Thoracic aorta (tissue), 2 donors: ENCODE results near the gene CCR5AS.

Experiments used
- ATAC-seq: fragments of 150-250 bp; one replicate; pipeline ENCODE4 v1.8.0; 2017; ENCODE audit warnings: low read depth; ENCODE audit not compliant: insufficient number of reproducible peaks, low FRiP score
- DNase-seq: peaks from one replicate; pipeline ENCODE4 v3.0.0-alpha.2; 2020; ENCODE audit warnings: low spot score
- H3K27ac ChIP-seq, 2 donors: fragments of 200-600 bp; sonication (generic); 1 replicate in 1 of 2; 2 replicates in 1 of 2; pipeline ENCODE4 v1.5.1; 2016; ENCODE audit warnings: mild to moderate bottlenecking in 2 of 2, moderate library complexity in 2 of 2
- H3K27me3 ChIP-seq: fragments of 200-600 bp; sonication (generic); replicated peaks from 2 replicates; pipeline ENCODE4 v1.6.0; 2016; ENCODE audit warnings: mild to moderate bottlenecking; ENCODE audit not compliant: insufficient read depth
- H3K36me3 ChIP-seq: fragments of 200-600 bp; sonication (generic); one replicate; pipeline ENCODE4 v1.5.1; 2016
- H3K4me1 ChIP-seq, 2 donors: fragments of 200-600 bp; sonication (generic); 1 replicate in 1 of 2; 2 replicates in 1 of 2; pipeline versions ENCODE4 v1.5.1 to v1.6.0; 2016; ENCODE audit warnings: low read depth in 2 of 2, mild to moderate bottlenecking in 1 of 2; ENCODE audit not compliant: control insufficient read depth in 1 of 2
- H3K4me3 ChIP-seq: fragments of 200-600 bp; sonication (generic); 2 replicates; pipeline ENCODE4 v1.5.1; 2016; ENCODE audit warnings: mild to moderate bottlenecking
- H3K9me3 ChIP-seq: fragments of 200-600 bp; sonication (generic); 2 replicates; pipeline ENCODE4 v1.5.1; 2016
- TF ChIP-seq, protein P1 (sequence below): fragments of 200-600 bp; sonication (generic); IDR thresholded peaks from one replicate; pipeline ENCODE4 v1.5.1; 2019; ENCODE audit warnings: antibody characterized with exemption

CCR5AS gene

GRCh38 chr3:46406788-46407611 is at the start of gene CCR5AS, which contains the start of gene CCRL2:
CCR5AS (minus strand) TSS chr3:46407066.
CCRL2 (plus strand) TSS chr3:46407259; CDS start chr3:46408080, 821 bp downstream.
- H3K9me3 ChIP-seq, result no peaks in the 10 kb centered on the region
- H3K36me3 ChIP-seq, result no peaks in the 10 kb centered on the region
- peak within 1 kb of the TSS in 1 of 2 donors; percentile 70 for H3K27ac ChIP-seq
- peak within 1 kb of the TSS; percentile 62 for H3K4me3 ChIP-seq
- no peaks in the 10 kb centered on the region for H3K27me3 ChIP-seq
- DNase-seq (no peak), ATAC-seq (no peak)
- TF ChIP-seq, protein P1, sequence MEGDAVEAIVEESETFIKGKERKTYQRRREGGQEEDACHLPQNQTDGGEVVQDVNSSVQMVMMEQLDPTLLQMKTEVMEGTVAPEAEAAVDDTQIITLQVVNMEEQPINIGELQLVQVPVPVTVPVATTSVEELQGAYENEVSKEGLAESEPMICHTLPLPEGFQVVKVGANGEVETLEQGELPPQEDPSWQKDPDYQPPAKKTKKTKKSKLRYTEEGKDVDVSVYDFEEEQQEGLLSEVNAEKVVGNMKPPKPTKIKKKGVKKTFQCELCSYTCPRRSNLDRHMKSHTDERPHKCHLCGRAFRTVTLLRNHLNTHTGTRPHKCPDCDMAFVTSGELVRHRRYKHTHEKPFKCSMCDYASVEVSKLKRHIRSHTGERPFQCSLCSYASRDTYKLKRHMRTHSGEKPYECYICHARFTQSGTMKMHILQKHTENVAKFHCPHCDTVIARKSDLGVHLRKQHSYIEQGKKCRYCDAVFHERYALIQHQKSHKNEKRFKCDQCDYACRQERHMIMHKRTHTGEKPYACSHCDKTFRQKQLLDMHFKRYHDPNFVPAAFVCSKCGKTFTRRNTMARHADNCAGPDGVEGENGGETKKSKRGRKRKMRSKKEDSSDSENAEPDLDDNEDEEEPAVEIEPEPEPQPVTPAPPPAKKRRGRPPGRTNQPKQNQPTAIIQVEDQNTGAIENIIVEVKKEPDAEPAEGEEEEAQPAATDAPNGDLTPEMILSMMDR, result no peak
- H3K4me1 ChIP-seq, result peaks cover 8 to 20% of the 10 kb centered on the region in 2 donors

DNA sequence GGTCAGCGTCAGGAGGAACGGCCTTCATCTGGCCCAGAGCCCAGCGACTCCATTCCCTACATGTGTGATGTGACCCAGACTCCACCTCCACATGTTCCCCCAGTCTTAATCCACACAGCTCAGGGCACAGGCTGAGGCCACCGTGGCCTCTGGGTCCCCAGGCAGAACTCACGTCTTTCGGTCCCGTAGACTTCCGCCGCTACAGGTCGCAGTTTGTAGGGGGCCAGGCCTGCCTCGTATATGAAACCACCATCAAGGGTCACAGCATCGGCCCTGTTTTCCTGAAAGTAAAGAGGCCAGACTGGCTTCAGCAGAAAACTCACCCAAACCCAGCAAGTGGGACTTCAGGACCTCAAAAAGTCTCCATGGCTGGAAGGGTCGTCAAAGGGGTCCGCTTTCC is 49.3 kb upstream of the CCR5AS start:
- TF ChIP-seq, protein P1, result no peak
- no peaks in the 10 kb centered on the region for H3K27me3 ChIP-seq
- H3K27ac ChIP-seq, result no peak overlapping the region
- DNase-seq (no peak), ATAC-seq (no peak)
- no peak overlapping the region for H3K4me3 ChIP-seq
- no peaks in the 10 kb centered on the region for H3K4me1 ChIP-seq
- no peaks in the 10 kb centered on the region for H3K36me3 ChIP-seq
- no peaks in the 10 kb centered on the region for H3K9me3 ChIP-seq

DNA sequence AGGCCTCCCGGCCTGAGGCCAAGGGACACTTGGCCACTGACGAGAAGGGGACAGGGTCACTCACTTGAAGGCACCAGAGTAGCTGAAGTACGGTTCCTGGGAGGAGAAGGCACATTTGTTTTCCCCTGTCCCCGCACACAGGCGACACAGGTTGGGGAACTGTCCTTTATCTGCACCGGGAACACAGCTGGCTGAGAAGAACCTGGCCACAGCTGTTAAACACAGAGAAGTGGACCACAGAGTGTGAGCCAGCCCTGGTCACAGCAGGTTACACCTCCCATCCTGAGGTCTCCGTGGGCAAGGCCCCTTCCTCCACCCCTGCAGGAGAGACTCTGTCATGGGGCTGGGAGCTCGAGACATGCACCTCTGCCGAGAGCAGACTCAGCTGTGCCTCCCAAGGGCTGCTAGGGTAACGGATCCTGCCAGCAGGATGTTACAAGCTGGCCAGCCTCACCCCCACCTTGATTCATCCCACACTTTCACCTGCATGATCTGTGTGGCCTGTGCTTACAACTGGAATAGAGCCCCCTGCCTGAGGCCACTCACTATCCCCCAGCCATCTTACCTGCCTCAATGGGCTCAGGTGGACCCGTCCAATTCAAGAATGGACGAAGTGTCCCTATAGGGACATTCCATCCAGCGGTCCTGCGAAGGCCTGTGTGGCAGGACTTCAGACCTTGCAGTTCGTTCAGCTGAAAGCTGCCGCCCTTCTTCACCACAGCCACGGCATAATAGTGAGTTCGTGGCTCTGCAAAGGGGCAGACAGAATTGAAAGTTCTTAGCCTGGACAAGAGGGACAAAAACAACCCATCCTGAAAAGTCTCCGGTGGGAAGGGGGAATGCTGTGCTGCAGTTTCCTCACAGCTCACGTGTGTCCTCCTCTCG is 48.6 kb upstream of the CCR5AS start:
- Histone ChIP-seq H3K27ac (no peak overlapping the region), H3K4me1 (no peaks in the 10 kb centered on the region), H3K4me3 (no peak overlapping the region), H3K36me3 (no peaks in the 10 kb centered on the region), H3K27me3 (no peaks in the 10 kb centered on the region), H3K9me3 (no peaks in the 10 kb centered on the region)
- ATAC-seq (no peak), DNase-seq (no peak)
- TF ChIP-seq, protein P1, result no peak

- ATAC-seq, result no peak
- H3K4me3 ChIP-seq, result no peak overlapping the region
These were observed 47.7 kb upstream of the CCR5AS start for GRCh38 chr3:46454606-46455005.

More at GRCh38 chr3:46454606-46455005, 47.7 kb upstream of the CCR5AS start:
- Histone ChIP-seq H3K27ac (no peak overlapping the region), H3K27me3 (no peaks in the 10 kb centered on the region), H3K36me3 (no peaks in the 10 kb centered on the region), H3K9me3 (no peaks in the 10 kb centered on the region), H3K4me1 (no peaks in the 10 kb centered on the region)
- TF ChIP-seq, protein P1, result no peak
- DNase-seq, result no peak
